Natural killer cell (primary cell): Measurements from ENCODE around the gene CERK. TPM values are rescaled to one million over a fixed set of nuclear protein-coding genes. Genes with fewer than 3 reads are reported as not detected.
A peak's percentile ranks its signal among the peaks of the same experiment; 100 is the strongest.

ENCODE experiments used
- ATAC-seq, 3 donors: fragments of 150-1000 bp in 2 of 3; fragments of 200-7000 bp in 1 of 3; cut with Tn5 transposase; 1 replicate in 1 of 3; 2 replicates in 2 of 3; pipeline ENCODE4 v1.10.0; 2021; ENCODE audit warnings: mild to moderate bottlenecking in 2 of 3, moderate library complexity in 2 of 3
- DNase-seq, 2 donors: peaks; one replicate each; pipeline versions ENCODE4 v3.0.0 to v3.0.0-alpha.2; 2013 to 2021; ENCODE audit warnings: mixed read lengths in 1 of 2
- H3K27ac ChIP-seq: one replicate; pipeline ENCODE4 v1.5.1; 2013; ENCODE audit warnings: mild to moderate bottlenecking, low read length
- H3K27me3 ChIP-seq: one replicate; pipeline ENCODE4 v1.6.1; 2013; ENCODE audit warnings: low read length; ENCODE audit not compliant: control insufficient read depth, insufficient read depth
- H3K36me3 ChIP-seq: one replicate; pipeline ENCODE4 v1.6.1; 2013; ENCODE audit warnings: low read length; ENCODE audit not compliant: control insufficient read depth, insufficient read depth
- H3K4me1 ChIP-seq: one replicate; pipeline ENCODE4 v1.6.1; 2013; ENCODE audit warnings: low read length; ENCODE audit not compliant: control insufficient read depth, insufficient read depth
- H3K4me3 ChIP-seq: one replicate; pipeline ENCODE4 v1.5.1; 2013; ENCODE audit warnings: low read length
- H3K9me3 ChIP-seq: one replicate; pipeline ENCODE4 v1.6.1; 2013; ENCODE audit warnings: low read length; ENCODE audit not compliant: control insufficient read depth, insufficient read depth
- H3K27ac Mint-ChIP-seq, 2 donors: one replicate each; pipeline ENCODE4 v1.8.0; 2022; ENCODE audit warnings: mild to moderate bottlenecking in 2 of 2, mixed read lengths in 2 of 2, moderate library complexity in 1 of 2
- H3K27me3 Mint-ChIP-seq, 2 donors: one replicate each; pipeline ENCODE4 v1.8.0; 2022; ENCODE audit warnings: low read depth in 2 of 2, mixed read lengths in 2 of 2
- H3K36me3 Mint-ChIP-seq: one replicate; pipeline ENCODE4 v1.8.0; 2022; ENCODE audit warnings: mixed read lengths
- H3K4me1 Mint-ChIP-seq, 2 donors: one replicate each; pipeline ENCODE4 v1.8.0; 2022; ENCODE audit warnings: mixed read lengths in 2 of 2
- H3K4me3 Mint-ChIP-seq: one replicate; pipeline ENCODE4 v1.8.0; 2022; ENCODE audit warnings: mild to moderate bottlenecking, moderate library complexity, mixed read lengths
- H3K9me3 Mint-ChIP-seq, 2 donors: one replicate each; pipeline ENCODE4 v1.8.0; 2022; ENCODE audit warnings: mixed read lengths in 2 of 2
- WGBS: methylation state at CpG from one replicate; pipeline ENCODE4 v1.1.7; 2013; ENCODE audit warnings: missing lambda C conversion rate; ENCODE audit not compliant: insufficient coverage; 5-methylcytosine and 5-hydroxymethylcytosine counted together
- intact Hi-C: fragments of 100-400 bp; cut with micrococcal nuclease; formaldehyde crosslinking; loops from one replicate; pipeline ENCODE4 v1.14.2; 2022
- total RNA-seq, 4 donors: library from RNA; stranded (reverse); fragments of 120-200 nt in 1 of 4; gene quantifications; one replicate each; pipeline versions ENCODE4 v1.2.3 to v1.2.4, GENCODE V29; 2013 to 2022
- TF ChIP-seq, protein P1 (sequence below): fragments of 200-600 bp; IDR thresholded peaks from one replicate; pipeline ENCODE4 v1.8.0; 2022; ENCODE audit warnings: antibody characterized with exemption

CERK gene
- total RNA-seq, 3 donors from 2014 or later (not counting 1 experiment from before 2014, with no cell fraction given) = 50.0 to 71.2 (median 55.6) TPM

GRCh38 chr22:46764140-46764680 is 26.2 kb upstream of the CERK start:
- intact Hi-C loops = no loop called here
- no peaks in the 10 kb centered on the region for H3K36me3 Mint-ChIP-seq
- TF ChIP-seq, protein P1, sequence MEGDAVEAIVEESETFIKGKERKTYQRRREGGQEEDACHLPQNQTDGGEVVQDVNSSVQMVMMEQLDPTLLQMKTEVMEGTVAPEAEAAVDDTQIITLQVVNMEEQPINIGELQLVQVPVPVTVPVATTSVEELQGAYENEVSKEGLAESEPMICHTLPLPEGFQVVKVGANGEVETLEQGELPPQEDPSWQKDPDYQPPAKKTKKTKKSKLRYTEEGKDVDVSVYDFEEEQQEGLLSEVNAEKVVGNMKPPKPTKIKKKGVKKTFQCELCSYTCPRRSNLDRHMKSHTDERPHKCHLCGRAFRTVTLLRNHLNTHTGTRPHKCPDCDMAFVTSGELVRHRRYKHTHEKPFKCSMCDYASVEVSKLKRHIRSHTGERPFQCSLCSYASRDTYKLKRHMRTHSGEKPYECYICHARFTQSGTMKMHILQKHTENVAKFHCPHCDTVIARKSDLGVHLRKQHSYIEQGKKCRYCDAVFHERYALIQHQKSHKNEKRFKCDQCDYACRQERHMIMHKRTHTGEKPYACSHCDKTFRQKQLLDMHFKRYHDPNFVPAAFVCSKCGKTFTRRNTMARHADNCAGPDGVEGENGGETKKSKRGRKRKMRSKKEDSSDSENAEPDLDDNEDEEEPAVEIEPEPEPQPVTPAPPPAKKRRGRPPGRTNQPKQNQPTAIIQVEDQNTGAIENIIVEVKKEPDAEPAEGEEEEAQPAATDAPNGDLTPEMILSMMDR = no peak
- H3K36me3 ChIP-seq = peaks cover 2% of the 10 kb centered on the region
- peaks cover 55% of the 10 kb centered on the region for H3K4me1 ChIP-seq
- no peaks in the 10 kb centered on the region for H3K9me3 ChIP-seq
- peak overlapping the region; percentile 99 to 100 for H3K27ac Mint-ChIP-seq
- H3K27ac ChIP-seq = no peak overlapping the region
- H3K9me3 Mint-ChIP-seq = no peaks in the 10 kb centered on the region
- H3K4me3 ChIP-seq = no peak overlapping the region
- DNase-seq = no peak
- H3K4me3 Mint-ChIP-seq = peak overlapping the region; percentile 99
- 85% methylated on average over 6 of the region's 6 CpGs for WGBS
- H3K4me1 Mint-ChIP-seq = peaks cover 60 to 74% of the 10 kb centered on the region in 2 donors
- H3K27me3 ChIP-seq = no peaks in the 10 kb centered on the region
- no peaks in the 10 kb centered on the region for H3K27me3 Mint-ChIP-seq
- ATAC-seq = no peak

- Histone ChIP-seq H3K27me3 (no peaks in the 10 kb centered on the region), H3K4me1 (peaks cover 52% of the 10 kb centered on the region), H3K9me3 (no peaks in the 10 kb centered on the region), H3K4me3 (peak overlapping the region; percentile 96), H3K27ac (peak overlapping the region; percentile 92), H3K36me3 (peaks cover 2% of the 10 kb centered on the region)
- H3K4me3 Mint-ChIP-seq = peak overlapping the region; percentile 99
- no peaks in the 10 kb centered on the region for H3K27me3 Mint-ChIP-seq
- peak; percentile 54 to 71 for DNase-seq
- ATAC-seq = peak; percentile 47 to 66 (median 55)
- peak overlapping the region; percentile 99 to 100 for H3K27ac Mint-ChIP-seq
- WGBS = 7% methylated on average over 12 of the region's 13 CpGs
- H3K36me3 Mint-ChIP-seq = no peaks in the 10 kb centered on the region
- TF ChIP-seq, protein P1 = no peak
- peaks cover 69 to 73% of the 10 kb centered on the region in 2 donors for H3K4me1 Mint-ChIP-seq
- intact Hi-C loops = loop anchor here (1.0 kb wide), 1 partner anchor 25 kb away; no protein-coding TSS in a partner anchor
- H3K9me3 Mint-ChIP-seq = no peaks in the 10 kb centered on the region
These were observed 25.1 kb upstream of the CERK start for GRCh38 chr22:46763051-46763705.

GRCh38 chr22:46762238-46763050 is 24.4 kb upstream of the CERK start, which contains the start of gene TBC1D22A:
Gene TBC1D22A, plus strand, starts transcription at chr22:46762650. Its CDS starts 137 bp downstream, at chr22:46762787.
- peaks cover 2% of the 10 kb centered on the region for H3K36me3 ChIP-seq
- no peaks in the 10 kb centered on the region for H3K9me3 ChIP-seq
- Mint-ChIP-seq H3K36me3 (no peaks in the 10 kb centered on the region), H3K27ac (peak within 1 kb of the TSS; percentile 99 to 100), H3K4me1 (peaks cover 62 to 66% of the 10 kb centered on the region in 2 donors), H3K9me3 (no peaks in the 10 kb centered on the region), H3K27me3 (no peaks in the 10 kb centered on the region), H3K4me3 (peak within 1 kb of the TSS; percentile 99)
- TF ChIP-seq, protein P1 = no peak
- under 1% methylated on average over 66 of the region's 66 CpGs for WGBS
- intact Hi-C loops = loop anchor here (1.0 kb wide), 3 partner anchors 23 to 29 kb away; no protein-coding TSS in a partner anchor
- peak; percentile 88 to 94 (median 91) for ATAC-seq
- H3K27ac ChIP-seq = peak within 1 kb of the TSS; percentile 92
- H3K4me1 ChIP-seq = peaks cover 46% of the 10 kb centered on the region
- no peaks in the 10 kb centered on the region for H3K27me3 ChIP-seq
- H3K4me3 ChIP-seq = peak within 1 kb of the TSS; percentile 96
- DNase-seq = peak; percentile 94 to 97
